ENCODE results near the gene KAZN. TPM values are rescaled to one million over a fixed set of nuclear protein-coding genes. Genes with fewer than 3 reads are reported as not detected.

The KAZN gene
- total RNA-seq, 1 experiment from 2014 or later: 2.7 TPM

DNA sequence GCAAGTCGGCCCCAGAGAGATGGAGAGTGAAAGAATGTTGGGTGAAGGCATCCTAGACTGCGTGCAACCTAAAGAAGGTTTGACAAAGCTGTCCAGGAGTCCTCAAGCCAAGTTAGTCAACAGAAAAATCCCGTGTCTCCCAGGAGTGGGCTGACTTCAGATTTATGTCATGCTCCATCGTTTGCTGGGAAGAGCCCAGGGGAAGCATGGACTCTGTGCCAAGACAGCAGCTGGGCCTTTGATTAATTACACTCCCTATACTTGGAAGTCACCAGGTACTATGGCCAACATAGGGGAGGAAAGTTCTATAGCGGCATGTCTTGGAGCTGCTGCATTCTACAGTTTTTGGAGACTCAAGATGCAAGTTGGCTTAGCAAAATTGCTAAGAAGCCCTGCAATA, 247.4 kb downstream of the KAZN start:
- no peak for DNase-seq (ENCODE audit: low read depth)

DNA sequence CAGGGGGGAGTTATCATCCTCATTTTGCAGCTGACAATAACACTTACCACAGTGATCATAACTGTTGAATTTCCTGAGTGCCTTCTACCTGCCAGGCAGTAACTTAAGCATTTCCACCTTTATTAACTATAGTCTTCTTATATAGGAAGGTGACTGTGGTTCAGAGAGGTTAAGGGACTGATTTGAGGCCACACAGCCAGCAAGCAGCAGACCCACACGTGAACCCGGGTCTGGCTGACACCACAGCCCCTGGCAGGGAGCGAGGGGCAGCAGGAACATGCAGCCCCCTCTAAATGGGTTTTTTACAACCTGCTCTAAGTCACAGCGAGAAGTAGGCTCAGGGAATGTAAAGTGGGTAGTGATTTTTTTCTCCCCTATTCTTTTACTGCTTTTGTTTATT, 248.2 kb downstream of the KAZN start:
- DNase-seq (ENCODE audit: low read depth): no peak

DNA sequence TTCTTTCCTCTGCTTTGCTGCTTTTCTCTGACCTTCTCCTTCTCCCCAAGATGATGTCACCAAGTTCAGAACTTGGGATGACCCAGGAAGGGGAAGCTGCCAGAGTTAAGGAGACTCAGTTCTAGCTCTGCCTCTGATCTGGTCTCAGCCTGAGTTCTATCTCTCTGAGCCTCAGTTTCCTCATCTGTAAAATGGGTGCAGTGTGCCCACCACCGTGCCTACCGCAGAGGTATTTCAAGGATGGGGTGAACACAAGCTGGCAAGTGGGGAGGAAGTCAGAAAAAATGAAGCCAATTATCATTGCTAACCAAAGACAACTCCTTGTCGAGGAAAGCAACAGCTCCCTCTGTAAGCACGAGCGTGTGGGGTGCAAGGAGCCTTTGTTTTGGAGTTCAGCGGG, 249.7 kb downstream of the KAZN start:
- DNase-seq (ENCODE audit: low read depth): no peak

DNA sequence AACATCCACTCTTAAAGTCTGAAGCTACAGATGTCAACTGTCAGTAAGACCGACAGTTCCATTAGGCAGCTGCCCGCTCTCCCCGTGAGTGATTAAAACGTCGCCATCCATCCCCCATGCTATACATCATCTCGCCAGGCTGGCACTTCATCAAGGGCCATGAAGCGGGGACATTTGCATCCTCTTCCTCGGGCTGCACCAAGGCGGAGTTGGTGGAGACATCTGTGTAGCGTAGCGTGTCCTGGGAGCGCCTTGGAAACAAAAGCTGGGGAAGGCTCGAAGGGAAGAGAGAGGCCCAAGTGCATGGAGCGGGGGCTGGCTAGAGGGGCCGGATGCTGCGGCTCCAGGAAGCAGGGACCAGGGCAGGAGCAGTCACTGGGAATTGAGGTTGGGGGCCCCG, 250.1 kb downstream of the KAZN start:
- DNase-seq (ENCODE audit: low read depth): no peak

DNA sequence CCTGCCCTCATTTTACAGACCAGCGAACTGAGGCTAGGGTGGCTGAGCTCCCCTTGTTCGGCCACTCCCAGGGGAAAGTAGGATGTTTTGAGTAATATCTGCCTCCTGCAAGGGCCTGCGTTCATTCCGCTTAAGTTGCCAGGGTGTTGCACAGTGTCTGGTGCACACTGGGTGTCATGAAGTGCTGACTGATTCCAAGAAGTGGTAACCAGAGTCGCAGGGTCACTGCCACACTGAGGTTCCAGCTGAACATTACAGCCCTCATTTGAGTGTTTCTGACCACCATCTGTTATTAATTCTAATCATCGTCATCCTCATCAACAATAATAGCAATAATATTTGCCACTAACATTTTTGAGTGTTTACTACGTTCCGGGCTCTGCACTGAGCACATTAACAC, 250.6 kb downstream of the KAZN start:
- no peak for DNase-seq (ENCODE audit: low read depth)

DNA sequence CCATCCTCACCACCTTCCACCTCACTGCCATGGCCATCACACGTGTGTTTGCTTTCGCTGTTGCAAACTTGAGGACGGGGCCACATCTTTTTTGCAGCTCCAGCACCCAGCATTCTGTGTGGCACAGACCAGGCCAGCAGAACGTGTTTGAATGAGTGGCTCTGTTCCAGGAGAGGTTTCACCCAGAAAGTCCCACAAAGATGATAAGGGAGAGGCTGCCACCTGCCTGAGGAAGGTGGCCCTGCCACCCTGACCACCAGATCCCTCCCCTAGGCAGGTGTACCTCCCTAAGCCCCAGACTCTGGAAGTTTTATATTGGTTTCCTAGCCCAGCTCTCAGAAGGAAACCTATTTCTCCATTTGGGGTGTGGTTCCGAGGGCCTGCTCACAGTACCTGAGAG, 252.1 kb downstream of the KAZN start:
- no peak for DNase-seq (ENCODE audit: low read depth)

DNA sequence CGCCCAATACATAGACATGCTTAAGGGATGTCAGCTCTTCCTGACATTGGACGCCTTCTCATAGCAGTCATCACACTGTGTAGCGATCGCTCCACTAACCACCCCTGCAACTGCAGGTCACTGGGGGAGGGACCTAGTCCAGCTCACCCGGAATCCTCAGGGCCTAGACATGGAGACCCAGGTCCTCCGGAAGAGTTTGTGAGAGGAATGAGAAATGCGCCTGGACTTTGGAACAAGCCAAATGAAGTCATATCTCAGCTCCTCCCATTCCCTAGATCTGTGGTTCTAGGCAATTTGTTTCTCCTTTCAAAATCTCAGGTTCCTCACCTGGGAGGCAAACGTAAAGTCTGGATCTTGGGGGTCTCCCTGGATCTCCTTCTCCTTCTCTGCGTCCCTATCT, 253.3 kb downstream of the KAZN start:
- no peak for DNase-seq (ENCODE audit: low read depth)

DNA sequence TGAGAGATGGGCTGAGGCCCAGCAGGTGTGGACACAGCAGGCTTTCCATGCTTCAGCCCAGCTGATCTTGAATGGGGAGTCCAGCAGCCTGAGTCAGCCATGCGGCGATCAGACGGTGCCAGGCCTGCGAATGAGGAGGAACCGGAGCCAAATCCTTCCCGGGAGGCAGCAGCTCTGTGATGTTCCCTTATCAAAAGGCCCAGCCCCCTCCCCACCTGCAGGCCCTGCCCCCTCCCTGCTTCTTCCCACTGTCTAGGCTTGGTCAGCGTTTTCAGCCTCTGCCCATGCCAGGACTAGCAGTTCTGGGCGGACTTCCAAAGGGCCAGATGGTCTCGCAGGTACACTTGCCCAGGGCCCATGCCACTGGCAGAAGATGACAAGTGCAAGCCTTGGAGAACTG, 253.8 kb downstream of the KAZN start:
- no peak for DNase-seq (ENCODE audit: low read depth)

DNA sequence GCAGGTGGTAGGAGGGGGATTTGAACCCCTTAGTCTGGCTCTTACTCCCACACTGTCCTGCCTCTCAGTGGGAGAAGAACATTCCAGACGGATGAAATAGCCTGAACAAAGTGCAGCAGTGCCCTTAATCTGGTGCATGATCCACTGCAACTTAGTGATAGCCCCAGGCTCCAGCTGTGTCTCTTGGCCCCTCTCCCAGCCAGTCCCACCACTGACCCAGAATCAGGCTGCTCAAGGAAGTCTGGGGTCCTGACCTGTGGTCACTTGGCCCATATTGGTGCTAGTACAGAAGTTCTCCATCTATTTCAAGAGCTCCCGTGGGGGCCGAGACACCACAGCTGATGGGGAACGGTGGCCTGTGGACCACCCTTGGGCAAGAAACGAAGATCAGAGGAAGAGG, 255.0 kb downstream of the KAZN start:
- no peak for DNase-seq (ENCODE audit: low read depth)

DNA sequence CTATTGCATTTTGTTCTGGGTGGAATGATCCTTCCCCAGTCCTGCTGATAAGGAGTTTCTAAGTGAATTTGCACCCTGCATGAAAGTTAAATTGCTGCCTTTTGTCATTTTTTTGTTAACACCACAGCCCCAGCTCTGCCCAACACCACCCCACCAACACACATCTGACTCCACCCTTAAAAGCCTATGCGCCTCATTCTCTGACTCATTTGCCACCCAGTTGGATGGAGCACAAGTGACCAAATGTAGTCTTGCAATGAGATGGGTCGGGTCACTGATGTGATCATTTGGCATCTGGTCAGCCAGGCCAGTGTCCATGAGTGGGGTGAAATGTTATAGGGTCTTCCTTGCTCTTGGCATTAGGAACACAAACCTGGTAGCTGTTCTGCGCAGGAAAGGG, 256.8 kb downstream of the KAZN start:
- no peak for DNase-seq (ENCODE audit: low read depth)

DNA sequence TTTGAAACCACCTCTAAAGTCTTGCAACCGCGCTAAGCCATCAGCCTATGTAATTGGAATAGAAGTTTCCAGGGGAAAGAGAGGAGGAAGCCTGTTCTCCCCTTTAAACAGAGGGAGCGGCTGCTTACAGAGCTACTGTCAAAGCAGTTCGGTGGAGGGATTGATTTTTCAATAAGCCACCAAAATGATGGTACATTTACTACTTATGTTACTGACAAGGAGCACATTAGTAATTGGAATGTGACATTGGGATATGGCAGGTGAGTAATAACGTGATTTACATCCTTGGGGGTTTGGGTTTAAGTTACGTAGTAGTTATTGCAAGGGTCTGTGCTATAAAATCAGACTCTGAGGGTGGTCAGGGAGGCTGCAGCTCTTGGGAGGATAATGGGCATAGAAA, 257.3 kb downstream of the KAZN start:
- no peak for DNase-seq (ENCODE audit: low read depth)

DNA sequence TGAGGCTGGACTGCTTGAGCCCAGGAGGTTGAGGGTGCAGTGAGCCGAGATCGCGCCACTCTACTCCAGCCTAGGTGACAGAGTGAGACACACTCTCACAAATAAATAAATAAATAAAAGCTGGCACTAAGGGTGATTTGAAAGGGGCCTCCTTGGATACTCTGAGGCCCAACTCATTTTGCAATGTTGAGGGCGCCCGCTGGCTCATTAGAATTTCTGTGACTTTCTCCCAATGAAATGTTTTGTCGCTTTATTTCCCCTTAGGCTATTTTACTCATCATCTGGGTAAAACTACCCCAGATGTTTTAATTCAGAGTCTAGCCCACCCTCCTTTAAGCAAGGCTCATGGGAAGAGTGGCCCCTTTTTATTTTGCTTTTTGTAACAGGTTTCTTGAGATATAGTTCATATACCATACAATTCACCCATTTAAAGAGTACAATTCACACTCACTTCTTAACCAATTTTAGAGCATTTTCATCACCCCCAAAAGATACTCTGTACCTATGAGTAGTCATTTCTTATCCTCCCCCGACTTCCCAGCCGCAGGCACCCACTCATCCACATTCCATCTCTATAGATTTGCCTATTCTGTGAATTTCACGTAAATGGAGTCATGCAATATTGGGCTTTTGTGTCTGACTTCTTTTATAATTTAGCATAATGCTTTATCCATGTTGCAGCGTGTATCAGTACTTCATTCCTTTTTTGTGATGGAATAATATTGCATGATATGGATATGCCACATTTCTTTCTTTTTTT, 259.1 kb downstream of the KAZN start:
- DNase-seq (ENCODE audit: low read depth): no peak

DNA sequence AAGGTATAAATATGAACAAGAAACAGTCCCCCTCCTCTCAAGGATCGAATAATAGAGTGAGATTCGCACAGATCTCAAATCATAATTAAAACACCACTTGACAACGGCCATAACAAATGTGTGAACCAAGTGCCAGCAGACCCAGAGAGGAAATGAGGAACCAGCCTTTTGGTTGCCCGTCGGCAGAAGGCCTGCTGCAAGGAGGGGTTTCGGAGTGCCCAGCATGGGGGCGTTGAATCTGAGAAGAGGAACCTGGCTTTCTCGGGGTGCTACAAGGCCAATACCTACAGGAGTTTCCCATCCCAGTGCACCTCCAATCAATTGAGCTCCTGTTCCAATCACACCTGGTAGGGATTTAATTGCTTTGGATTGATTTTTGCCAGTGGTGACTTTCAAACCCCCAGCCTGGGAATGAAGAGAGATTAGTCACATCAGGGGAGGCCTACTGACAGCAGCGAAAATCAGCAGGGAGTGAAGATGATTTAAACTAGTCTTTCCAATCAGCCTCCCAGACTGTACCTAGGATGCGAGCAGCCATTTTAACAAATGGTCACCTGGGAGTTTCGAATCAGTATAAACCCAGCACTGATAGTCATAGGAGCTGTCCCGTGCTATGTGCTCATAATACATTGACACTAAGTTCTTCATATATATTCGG, 263.8 kb downstream of the KAZN start:
- no peak for DNase-seq (ENCODE audit: low read depth)

DNA sequence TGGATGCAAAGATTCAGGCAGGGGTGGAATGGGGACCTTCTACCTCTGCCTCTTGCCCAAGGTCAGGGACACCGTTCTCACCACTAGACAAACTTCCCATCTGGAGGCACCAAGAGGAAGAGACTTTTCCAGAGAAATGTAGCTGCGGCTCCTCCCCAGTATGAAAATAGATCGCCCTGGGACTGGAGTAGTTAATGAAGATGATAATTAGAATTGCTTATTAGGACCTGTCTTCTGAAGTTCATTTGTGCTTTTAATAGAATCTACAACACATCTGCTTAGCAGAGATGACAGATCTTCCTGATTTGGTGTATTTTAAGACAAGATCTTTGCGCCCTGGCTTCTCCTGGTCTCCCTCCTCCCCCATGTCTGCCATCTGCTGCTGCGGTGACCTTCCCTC, 266.6 kb downstream of the KAZN start:
- DNase-seq (ENCODE audit: low read depth): no peak

DNA sequence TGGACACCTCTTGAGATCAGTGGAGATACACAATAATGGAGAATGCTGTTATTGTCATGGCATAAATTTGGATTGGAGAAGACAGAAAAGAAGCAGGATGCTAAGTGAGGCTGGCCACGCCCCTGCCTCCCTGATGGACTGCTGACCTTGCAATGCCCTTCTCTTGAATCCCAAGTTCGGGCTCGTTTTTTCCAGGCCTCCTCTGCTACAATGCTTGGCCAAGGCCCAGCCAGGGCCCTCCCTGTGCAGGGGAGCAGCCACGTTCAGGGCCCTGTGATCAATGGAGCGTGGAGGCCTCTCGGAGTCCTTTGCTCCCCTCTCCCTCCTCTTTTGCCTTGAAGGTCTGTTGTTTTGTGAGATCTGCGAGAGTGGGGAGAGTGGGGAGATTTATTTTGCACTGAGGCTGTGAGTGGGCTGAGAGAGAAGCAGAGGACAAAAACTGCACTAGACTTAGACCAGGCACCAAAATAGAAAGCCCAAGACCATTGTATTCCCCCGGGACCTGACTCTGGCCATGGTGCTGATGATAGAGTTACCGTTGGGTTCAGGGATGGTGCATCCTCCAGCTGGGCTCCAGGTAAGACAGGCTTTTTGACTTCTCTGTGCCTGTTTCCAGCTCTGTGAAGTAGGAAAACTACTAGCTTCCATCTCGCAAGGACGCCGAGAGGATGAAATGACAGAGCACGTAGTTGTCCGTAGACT, 268.6 kb downstream of the KAZN start:
- no peak for DNase-seq (ENCODE audit: low read depth)

DNA sequence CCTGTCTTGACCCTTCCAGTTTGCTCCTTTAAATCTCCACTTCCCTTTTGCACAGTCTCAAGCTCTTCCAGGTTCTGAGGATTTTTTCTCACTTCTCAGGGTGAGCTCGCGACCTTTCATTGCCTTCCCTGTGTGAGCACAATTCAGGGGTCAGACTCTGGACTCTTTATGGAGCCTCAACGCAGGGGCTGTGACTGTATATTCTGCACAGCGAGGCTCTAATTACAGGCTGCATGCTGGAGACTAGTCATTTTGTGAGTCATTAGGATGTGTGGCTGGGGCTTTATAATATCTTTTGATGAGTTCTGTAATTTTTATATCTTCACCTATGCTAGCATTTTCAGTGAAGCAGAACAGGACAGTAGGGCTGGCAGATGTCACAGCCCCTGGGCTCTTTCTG, 270.7 kb downstream of the KAZN start:
- peak; percentile 37 for DNase-seq (ENCODE audit: low read depth)

DNA sequence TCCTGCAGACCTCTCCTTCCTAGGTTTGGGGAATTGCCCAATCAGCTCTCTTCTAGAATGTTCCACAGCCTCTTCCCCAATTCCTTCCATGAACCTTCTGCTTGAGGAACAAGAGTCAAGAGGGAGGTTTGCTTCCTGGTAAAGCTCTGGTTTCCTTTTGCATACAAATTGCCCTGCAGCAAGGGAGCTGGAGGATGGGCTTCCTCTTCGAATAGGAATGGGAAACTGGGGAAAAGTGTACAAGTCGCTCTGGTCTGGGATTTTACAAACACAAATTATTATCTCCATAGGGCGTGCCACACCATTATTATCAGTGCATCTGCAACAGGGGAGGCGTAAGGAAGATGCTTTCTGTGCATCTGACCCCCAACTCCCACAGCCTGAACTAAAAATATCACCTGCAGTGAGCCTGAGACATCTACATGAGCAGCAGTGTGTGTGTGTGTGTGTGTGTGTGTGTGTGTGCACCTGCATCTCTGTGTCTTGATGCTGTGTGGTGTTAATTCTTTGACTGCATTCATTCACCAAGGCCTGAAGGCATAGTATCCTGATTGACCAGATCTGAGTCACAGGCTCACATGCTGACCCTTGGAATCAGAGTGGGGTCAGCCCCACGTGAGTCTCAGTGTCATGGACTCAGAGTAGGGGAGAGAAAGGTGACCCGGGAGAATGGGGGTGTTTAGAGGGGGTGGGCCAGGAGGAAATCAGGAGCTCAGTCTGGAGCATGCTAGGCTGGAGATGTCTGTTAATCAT, 272.9 kb downstream of the KAZN start:
- DNase-seq (ENCODE audit: low read depth): no peak

DNA sequence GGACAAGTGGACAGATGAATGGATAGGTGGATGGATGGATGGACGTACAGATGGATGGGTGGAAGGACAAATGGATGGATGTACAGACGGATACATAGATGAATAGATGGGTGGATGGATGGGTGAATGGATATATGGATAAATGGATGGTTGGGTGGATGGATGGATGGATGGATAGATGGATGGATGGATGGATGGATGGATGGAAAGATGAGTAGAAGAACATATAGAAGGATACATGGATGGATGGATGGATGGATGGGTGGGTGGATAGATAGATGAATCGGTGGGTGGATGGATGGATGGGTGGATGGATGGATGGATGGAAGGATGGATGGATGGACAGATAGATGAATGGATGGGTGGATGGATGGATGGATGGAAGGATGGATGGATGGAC, 274.3 kb downstream of the KAZN start:
- DNase-seq (ENCODE audit: low read depth): no peak

DNA sequence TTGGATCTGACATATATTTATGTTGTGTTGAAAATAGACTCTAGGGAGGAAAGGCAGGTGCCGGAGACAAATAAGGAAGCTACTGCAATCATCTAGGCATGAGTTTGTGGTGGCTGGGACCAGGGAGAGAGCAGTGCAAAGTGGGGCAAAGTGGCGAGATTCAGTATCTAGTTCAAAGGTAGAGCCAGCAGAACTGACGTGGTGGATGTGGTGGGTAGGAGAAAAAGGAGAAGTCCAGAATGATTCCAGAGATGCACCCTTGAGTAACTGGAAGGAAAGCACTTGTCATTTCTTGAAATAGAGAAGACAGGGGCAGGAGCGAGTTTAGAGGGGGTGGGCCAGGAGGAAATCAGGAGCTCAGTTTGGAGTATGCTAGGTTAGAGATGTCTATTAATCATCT, 275.2 kb downstream of the KAZN start:
- DNase-seq (ENCODE audit: low read depth): no peak

DNA sequence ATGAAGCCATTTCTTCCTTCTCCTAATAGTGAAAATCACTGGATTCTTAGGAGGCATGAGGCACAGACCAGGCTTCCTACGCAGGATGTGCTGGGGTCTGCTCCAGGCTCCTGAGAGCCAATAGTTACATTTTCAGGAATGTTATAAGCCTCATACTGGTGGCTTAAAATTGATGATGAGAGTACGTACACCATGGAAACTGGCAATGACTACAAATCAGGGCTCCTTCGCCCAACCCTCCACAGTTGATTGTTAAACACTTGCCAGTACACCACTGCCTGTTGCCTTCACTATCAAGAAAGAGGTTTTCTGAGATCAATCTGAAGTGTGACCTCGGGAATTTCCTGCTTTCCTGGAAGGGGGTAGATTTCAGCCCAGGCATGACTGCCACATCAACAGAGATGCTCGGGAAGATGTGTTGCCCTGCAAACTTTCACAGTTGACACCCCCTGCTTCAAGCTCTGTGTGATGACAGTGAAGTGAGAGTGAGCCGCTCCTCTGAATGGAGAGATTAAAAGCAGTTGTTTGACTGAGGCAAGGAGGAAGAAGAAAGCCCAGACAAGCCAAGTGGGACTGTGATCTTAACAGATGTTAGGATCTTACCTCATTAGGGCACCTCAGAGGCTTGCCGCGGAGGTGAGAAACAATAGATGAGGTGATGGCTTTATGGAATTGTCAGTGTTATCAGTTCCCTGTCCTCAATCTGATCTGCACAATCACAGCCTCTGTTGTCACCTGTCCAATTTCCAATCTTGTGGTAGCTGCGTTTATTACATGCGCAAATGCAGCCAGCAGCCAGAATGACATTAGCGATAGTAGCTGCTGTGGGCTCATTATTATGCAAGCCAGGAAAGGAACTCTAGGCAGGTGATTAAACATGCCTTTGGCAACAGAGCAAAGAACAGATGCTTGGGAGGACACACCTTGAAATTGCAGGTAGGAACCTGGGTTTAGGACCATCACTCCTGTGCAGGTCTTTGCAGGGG, 277.3 kb downstream of the KAZN start:
- DNase-seq (ENCODE audit: low read depth): no peak

DNA sequence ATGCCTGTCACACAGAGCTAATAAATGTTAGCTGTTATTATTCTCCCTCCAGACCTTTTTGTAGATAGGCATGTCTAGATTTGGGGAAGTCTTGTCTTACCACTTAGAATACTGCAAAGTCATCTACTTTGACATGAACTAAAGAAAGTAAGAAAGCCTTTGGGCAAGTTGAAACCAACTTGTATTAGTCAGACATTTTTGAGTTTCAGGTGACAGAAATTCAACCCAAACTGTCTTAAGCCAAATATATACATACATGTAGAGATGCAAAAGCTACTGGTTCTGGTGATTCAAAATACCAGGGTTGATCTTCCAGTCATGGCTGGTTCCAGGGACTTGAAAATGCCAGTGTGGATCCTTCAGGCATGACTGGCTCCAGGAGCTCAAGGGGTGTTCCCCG, 278.3 kb downstream of the KAZN start:
- DNase-seq (ENCODE audit: low read depth): no peak
